ENCODE data around the gene DET1.
A peak's percentile ranks its signal among the peaks of the same experiment; 100 is the strongest.
"Not testable (repeated sequence)": the region's sequence is repeated elsewhere in the genome, so short reads cannot be mapped to it uniquely, and the experiment has no call there.

DET1 gene

GRCh38 chr15:88542342-88542733, 4.1 kb downstream of the DET1 start:
- DNase-seq = no peak
- intact Hi-C loops (cut with DNase I) = no loop called here

DNA sequence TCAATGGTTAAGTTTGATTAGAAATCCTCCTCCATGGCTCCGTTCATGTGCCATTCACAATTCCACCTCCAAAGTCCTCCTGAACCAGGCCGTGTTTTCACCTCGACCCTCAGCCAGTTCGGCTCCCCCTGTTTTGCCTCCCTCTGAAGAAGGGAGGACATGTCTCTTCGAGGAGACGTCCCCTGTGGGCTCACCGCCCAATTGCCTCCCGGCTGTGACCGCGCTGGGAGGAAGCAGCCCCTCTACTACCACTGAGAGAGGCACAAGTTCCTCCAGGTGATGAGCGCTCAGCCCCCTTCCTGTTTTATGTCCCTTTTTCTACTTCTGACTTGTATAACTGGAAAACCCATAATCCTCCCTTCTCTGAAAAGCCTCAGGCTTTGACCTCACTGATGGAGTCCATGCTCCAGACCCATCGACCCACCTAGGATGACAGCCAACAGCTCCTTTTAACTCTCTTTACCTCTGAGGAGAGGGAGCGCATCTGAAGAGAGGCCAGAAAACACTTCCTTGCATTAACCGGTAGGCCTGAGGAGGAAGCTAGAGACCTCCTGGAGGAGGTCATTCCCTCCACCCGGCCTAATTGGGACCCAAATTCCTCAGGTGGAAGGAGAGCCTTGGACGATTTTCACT, 4.7 kb downstream of the DET1 start:
- no peak for DNase-seq
- intact Hi-C loops (cut with DNase I) = no loop called here

- DNase-seq; intact Hi-C loops (cut with DNase I): not testable (repeated sequence)
Measured at GRCh38 chr15:88541111-88541510, 5.4 kb downstream of the DET1 start.

GRCh38 chr15:88540350-88540749, 6.1 kb downstream of the DET1 start:
- intact Hi-C loops (cut with DNase I); DNase-seq: not testable (repeated sequence)

- DNase-seq = no peak
- intact Hi-C loops (cut with DNase I) = no loop called here
Measured at GRCh38 chr15:88539441-88539840, 7.0 kb downstream of the DET1 start.

DNA sequence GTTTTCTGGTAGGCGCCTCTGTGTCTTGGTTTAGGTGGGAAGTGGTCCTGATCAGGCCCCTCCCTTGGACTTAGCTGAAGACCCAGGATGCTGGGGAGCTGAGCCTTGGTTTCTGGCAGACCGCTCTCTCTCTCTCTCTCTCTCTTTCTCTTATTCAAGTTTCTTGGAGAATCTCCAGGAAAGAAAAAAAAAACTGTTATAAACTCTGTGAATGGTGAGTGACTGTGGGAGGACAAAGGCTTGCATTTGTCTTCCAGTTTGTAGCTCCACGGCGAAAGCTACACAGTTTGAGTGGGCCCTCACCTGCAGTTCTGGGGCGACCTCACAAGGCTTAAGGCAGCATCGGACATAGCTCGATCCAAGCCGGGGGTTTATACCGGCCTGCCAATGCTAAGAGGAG, 7.5 kb downstream of the DET1 start:
- peak in 7 of 42 donors; percentile 4 to 50 (median 15) for DNase-seq
- intact Hi-C loops (cut with DNase I) = no loop called here

GRCh38 chr15:88537591-88538317, 8.7 kb downstream of the DET1 start:
- intact Hi-C loops (cut with DNase I) = no loop called here
- no peak for DNase-seq

DNA sequence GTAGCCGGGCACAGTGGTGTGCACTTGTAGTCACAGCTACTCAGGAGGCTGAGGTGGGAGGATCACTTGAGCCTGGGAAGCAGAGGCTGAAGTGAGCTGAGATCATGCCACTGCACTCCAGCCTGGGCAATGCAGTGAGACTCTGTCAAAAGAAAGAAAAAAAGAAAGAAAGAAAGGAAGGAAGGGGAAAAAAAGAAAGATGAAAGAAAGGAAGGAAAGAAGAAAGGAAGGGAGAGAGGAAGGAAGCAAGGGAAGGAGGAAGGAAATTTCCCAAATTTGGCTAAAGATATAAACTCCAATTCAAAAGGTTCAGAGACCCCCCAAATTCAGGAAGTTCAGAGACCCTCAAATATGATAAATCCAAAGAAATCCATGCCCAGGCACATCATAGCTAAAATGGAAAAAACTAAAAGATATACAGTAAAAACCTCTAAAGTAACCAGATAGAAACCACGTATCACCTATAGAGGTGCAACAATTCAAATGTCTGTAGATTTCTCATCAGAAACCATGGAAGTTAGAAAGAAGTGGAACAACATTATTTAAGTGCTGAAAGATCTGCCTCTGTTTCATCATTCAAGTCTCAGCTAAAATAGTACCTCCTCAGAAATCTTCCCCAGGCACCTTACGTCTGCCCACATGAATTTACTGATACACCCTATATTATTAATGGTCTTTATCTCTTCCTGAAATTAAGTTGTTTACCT, 10.7 kb downstream of the DET1 start:
- intact Hi-C loops (cut with DNase I) = no loop called here
- no peak for DNase-seq

- intact Hi-C loops (cut with DNase I) = no loop called here
- DNase-seq = no peak
Measured at GRCh38 chr15:88535100-88535499, 11.4 kb downstream of the DET1 start.

GRCh38 chr15:88533376-88533775, 13.1 kb downstream of the DET1 start:
- DNase-seq = no peak

DNA sequence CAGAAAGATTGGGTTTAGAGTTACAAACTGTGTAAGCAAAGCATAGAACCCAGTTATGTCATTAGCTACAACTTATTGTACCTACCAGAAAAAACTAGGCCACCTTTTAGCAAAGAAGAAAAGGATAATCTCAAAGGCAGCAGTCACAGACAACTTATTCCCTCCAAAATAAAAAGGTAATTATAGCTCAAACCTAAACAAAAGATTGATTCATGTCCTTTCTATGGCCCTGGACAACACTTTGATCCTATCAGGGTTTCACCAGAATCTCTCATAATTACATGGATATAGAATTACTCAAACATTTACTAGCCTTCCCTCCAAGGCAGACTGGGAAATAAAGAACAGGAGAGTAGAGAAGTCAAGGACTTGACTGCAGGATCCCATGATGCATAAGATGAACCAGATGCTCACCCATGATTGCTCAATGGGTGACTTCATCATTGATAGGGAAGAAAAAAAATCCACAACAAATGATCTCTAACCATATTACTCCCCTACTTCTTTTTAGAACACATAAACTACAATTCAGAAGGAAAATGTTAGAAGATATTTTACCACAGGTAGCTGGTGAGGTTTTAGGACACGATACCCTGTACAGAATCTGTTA, 17.4 kb downstream of the DET1 start:
- no peak for DNase-seq
- intact Hi-C loops (cut with DNase I) = no loop called here

More at GRCh38 chr15:88533376-88533775, 13.1 kb downstream of the DET1 start:
- intact Hi-C loops (cut with DNase I) = no loop called here

GRCh38 chr15:88526247-88526879, 20.1 kb downstream of the DET1 start:
- intact Hi-C loops (cut with DNase I) = no loop called here
- no peak for DNase-seq

- intact Hi-C loops (cut with DNase I) = no loop called here
Measured at GRCh38 chr15:88525418-88525817, 21.1 kb downstream of the DET1 start.

GRCh38 chr15:88524094-88524493, 22.4 kb downstream of the DET1 start:
- DNase-seq; intact Hi-C loops (cut with DNase I): not testable (repeated sequence)

More at GRCh38 chr15:88525418-88525817, 21.1 kb downstream of the DET1 start:
- DNase-seq = no peak

- intact Hi-C loops (cut with DNase I) = no loop called here
- DNase-seq = peak in 3 of 42 donors; percentile 24 to 53 (median 28)
Measured at GRCh38 chr15:88518903-88519302, 27.6 kb downstream of the DET1 start.

DNA sequence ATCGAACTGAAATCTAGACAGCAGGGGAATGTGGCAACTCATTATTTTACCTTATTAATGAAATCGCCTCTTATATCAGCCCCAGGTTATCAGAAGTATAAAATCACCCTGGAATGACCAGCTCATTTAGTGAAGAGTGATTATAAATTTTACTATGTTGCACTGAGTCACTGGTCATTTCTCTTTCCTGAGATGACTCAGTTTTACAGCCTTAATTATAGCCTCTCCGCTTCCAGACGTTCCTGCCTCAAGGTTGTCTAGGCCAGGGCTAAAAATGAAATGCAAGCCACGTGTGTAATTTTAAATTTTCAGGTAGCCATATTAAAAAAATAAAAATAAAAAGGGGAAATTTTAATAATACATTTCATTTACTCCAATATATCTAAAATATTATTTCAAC, 33.3 kb downstream of the DET1 start:
- intact Hi-C loops (cut with DNase I) = no loop called here
- DNase-seq = no peak

- no peak for DNase-seq
- intact Hi-C loops (cut with DNase I) = no loop called here
Measured at GRCh38 chr15:88512601-88513000, 33.9 kb downstream of the DET1 start.

DNA sequence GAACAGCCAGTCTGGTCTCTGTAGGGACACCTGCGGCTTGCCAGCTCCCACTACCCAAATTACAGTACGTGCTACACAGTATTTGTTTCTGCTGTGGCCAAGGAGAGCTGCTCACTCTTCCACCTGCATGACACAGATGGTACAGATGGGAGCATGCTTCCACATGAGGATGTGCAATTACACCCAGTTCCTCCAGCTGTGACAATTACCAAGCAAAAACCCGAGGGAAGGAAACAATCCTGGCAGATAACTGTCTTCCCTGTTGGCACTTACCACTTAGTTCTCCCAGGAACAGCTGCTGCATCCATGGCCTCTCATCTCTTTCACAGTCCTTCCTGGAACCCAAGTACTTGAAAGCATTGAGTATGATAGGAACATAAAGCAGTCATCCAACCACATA, 34.4 kb downstream of the DET1 start:
- DNase-seq = no peak
- intact Hi-C loops (cut with DNase I) = no loop called here

- intact Hi-C loops (cut with DNase I) = no loop called here
Measured at GRCh38 chr15:88511161-88511560, 35.3 kb downstream of the DET1 start.

More at GRCh38 chr15:88511161-88511560, 35.3 kb downstream of the DET1 start:
- no peak for DNase-seq
